HepG2 (cell line): Measurements from ENCODE around the gene UBE2O. TPM values are rescaled to one million over a fixed set of nuclear protein-coding genes. Genes with fewer than 3 reads are reported as not detected.
A peak's percentile ranks its signal among the peaks of the same experiment; 100 is the strongest.

ENCODE experiments used
- ARNT2 ChIP-seq: sonication (generic); formaldehyde crosslinking; IDR thresholded peaks from 2 replicates; pipeline ENCODE4 v1.8.0; 2022; ENCODE audit warnings: mild to moderate bottlenecking, low read depth, missing genetic modification reagents, moderate library complexity
- BORCS8-MEF2B ChIP-seq: sonication (generic); formaldehyde crosslinking; IDR thresholded peaks from 2 replicates; pipeline ENCODE4 v1.8.0; 2022; ENCODE audit warnings: mild to moderate bottlenecking, missing genetic modification reagents
- HNF1A ChIP-seq, 2 experiments: sonication (generic) in 1 of 2; formaldehyde crosslinking in 1 of 2; IDR thresholded peaks; 2 replicates each; pipeline versions ENCODE4 v1.4.0 to v1.6.1; 2016 to 2020; ENCODE audit warnings: borderline replicate concordance in 1 of 2, low read depth in 1 of 2, mild to moderate bottlenecking in 1 of 2, missing genetic modification reagents in 1 of 2
- IKZF5 ChIP-seq: IDR thresholded peaks from 2 replicates; pipeline ENCODE4 v1.6.1; 2018; ENCODE audit warnings: missing genetic modification reagents, mild to moderate bottlenecking, missing compliant biosample characterization
- LRRFIP1 ChIP-seq: sonication (generic); formaldehyde crosslinking; conservative IDR thresholded peaks from 2 replicates; pipeline ENCODE4 v1.4.0; 2020; ENCODE audit warnings: missing genetic modification reagents
- MED1 ChIP-seq: sonication (generic); formaldehyde crosslinking; IDR thresholded peaks from 2 replicates; pipeline ENCODE4 v1.4.0; 2020; ENCODE audit warnings: missing genetic modification reagents
- MTF1 ChIP-seq: sonication (generic); formaldehyde crosslinking; IDR thresholded peaks from 2 replicates; pipeline ENCODE4 v1.5.0; 2020; ENCODE audit warnings: missing genetic modification reagents
- REPIN1 ChIP-seq: sonication (generic); formaldehyde crosslinking; IDR thresholded peaks from 2 replicates; pipeline ENCODE4 v1.8.0; 2022; ENCODE audit warnings: missing genetic modification reagents, low read depth, mild to moderate bottlenecking, borderline replicate concordance
- SMAD3 ChIP-seq: sonication (generic); formaldehyde crosslinking; IDR thresholded peaks from 2 replicates; pipeline ENCODE4 v1.4.0; 2020; ENCODE audit warnings: missing genetic modification reagents
- TCF12 ChIP-seq, 2 experiments: fragments of 450-650 bp in 1 of 2; sonication (generic) in 1 of 2; formaldehyde crosslinking in 1 of 2; IDR thresholded peaks; 2 replicates each; pipeline versions ENCODE4 v1.6.1 to v1.8.0; 2017 to 2022; ENCODE audit warnings: antibody characterized with exemption in 1 of 2, mild to moderate bottlenecking in 1 of 2, missing genetic modification reagents in 1 of 2, moderate library complexity in 1 of 2
- ZFX ChIP-seq: sonication (generic); formaldehyde crosslinking; IDR thresholded peaks from 2 replicates; pipeline ENCODE4 v1.4.0; 2020; ENCODE audit warnings: mild to moderate bottlenecking, low read depth, missing genetic modification reagents, moderate library complexity
- ZNF263 ChIP-seq: sonication (generic); formaldehyde crosslinking; IDR thresholded peaks from 2 replicates; pipeline ENCODE4 v1.4.0; 2020; ENCODE audit warnings: missing genetic modification reagents
- ZNF468 ChIP-seq: sonication (generic); formaldehyde crosslinking; IDR thresholded peaks from 2 replicates; pipeline ENCODE4 v1.8.0; 2022; ENCODE audit warnings: mild to moderate bottlenecking, moderate library complexity, missing genetic modification reagents
- ZNF605 ChIP-seq: sonication (generic); formaldehyde crosslinking; IDR thresholded peaks from 2 replicates; pipeline ENCODE4 v1.8.0; 2022; ENCODE audit warnings: mild to moderate bottlenecking, missing genetic modification reagents
- ZNF674 ChIP-seq: sonication (generic); formaldehyde crosslinking; IDR thresholded peaks from 2 replicates; pipeline ENCODE4 v1.5.0; 2020; ENCODE audit warnings: low read depth, mild to moderate bottlenecking, missing genetic modification reagents
- ZNF709 ChIP-seq: sonication (generic); formaldehyde crosslinking; IDR thresholded peaks from 2 replicates; pipeline ENCODE4 v1.5.0; 2020; ENCODE audit warnings: mild to moderate bottlenecking, missing genetic modification reagents
- ZNF710 ChIP-seq: sonication (generic); formaldehyde crosslinking; IDR thresholded peaks from 2 replicates; pipeline ENCODE4 v1.5.0; 2020; ENCODE audit warnings: mild to moderate bottlenecking, missing genetic modification reagents, borderline replicate concordance
- ZNF761 ChIP-seq: sonication (generic); formaldehyde crosslinking; conservative IDR thresholded peaks from 2 replicates; pipeline ENCODE4 v1.4.0; 2020; ENCODE audit warnings: mild to moderate bottlenecking, missing genetic modification reagents
- ZNF781 ChIP-seq: sonication (generic); formaldehyde crosslinking; IDR thresholded peaks from 2 replicates; pipeline ENCODE4 v1.5.1; 2020; ENCODE audit warnings: borderline replicate concordance, mild to moderate bottlenecking, missing genetic modification reagents; ENCODE audit errors: not compliant biosample characterization
- ZNF850 ChIP-seq: sonication (generic); formaldehyde crosslinking; conservative IDR thresholded peaks from 2 replicates; pipeline ENCODE4 v1.9.0; 2021; ENCODE audit warnings: mild to moderate bottlenecking, missing genetic modification reagents
- polyA plus RNA-seq, 8 experiments: library from polyadenylated mRNA; depleted of rRNA in 3 of 8; stranded (reverse) in 7 of 8; unstranded in 1 of 8; fragments of >200 nt; fragmentation: Illumina TruSeq in 4 of 8; extraction: Trizol in 4 of 8; gene quantifications; 2 replicates each; pipeline versions ENCODE4 v1.2.1 to v1.2.3, GENCODE V29; 2011 to 2016; ENCODE audit warnings: low read depth in 4 of 8, missing spikeins in 1 of 8, mixed read lengths in 1 of 8; ENCODE audit not compliant: insufficient read depth in 1 of 8
- total RNA-seq, 5 experiments: library from RNA; depleted of rRNA; stranded (reverse); fragments of >200 nt; fragmentation: Illumina TruSeq; extraction: Trizol; gene quantifications; 2 replicates each; pipeline ENCODE4 v1.2.3, GENCODE V29; 2016; ENCODE audit warnings: low read depth in 1 of 5

Gene UBE2O
- total and polyA plus RNA-seq, 2 of the 13 experiments (the other 11 are each of a cell fraction or from before 2014, with no cell fraction given) = 21.5 to 23.5 TPM

- TF ChIP-seq ZNF710 (CRISPR knock-in tag) (0 out of 2 replicates have a peak, but pooled peaks have one; percentile 31), ZNF468 (CRISPR knock-in tag) (0 out of 2 replicates have a peak, but pooled peaks have one; percentile 28), MED1 (CRISPR knock-in tag) (0 out of 2 replicates have a peak, but pooled peaks have one; percentile 1), ZNF850 (CRISPR knock-in tag) (0 out of 2 replicates have a peak, but pooled peaks have one; percentile 21), LRRFIP1 (CRISPR knock-in tag) (no peak), SMAD3 (CRISPR knock-in tag) (no peak), ZFX (CRISPR knock-in tag) (no peak), HNF1A (IDR thresholded peaks at IDR 0.05; ENCODE audit: low read depth) (no peak), HNF1A (CRISPR knock-in tag; IDR thresholded peaks at IDR 0.05; ENCODE audit: borderline replicate concordance) (no peak), ZNF761 (CRISPR knock-in tag) (no peak), ZNF263 (CRISPR knock-in tag) (peak; percentile 43; the same call in 1 of the 2 replicates), BORCS8-MEF2B (0 out of 2 replicates have a peak, but pooled peaks have one; percentile 2), ZNF605 (peak; percentile 29; the same call in 1 of the 2 replicates), ZNF674 (CRISPR knock-in tag) (no peak), TCF12 (IDR thresholded peaks at IDR 0.05) (no peak), TCF12 (CRISPR knock-in tag; IDR thresholded peaks at IDR 0.05) (no peak), ARNT2 (no peak), ZNF709 (CRISPR knock-in tag) (no peak), IKZF5 (CRISPR knock-in tag) (peak; percentile 39; the same call in 1 of the 2 replicates), REPIN1 (CRISPR knock-in tag) (peak; percentile 30; the same call in 1 of the 2 replicates), MTF1 (CRISPR knock-in tag) (no peak), ZNF781 (CRISPR knock-in tag) (no peak)
Measured at GRCh38 chr17:76500747-76501017, 47.7 kb upstream of the UBE2O start (continued).
